Measurements from ENCODE around the gene TRIO. TPM values are rescaled to one million over a fixed set of nuclear protein-coding genes. Genes with fewer than 3 reads are reported as not detected.
A peak's percentile ranks its signal among the peaks of the same experiment; 100 is the strongest.

The TRIO gene
- total RNA-seq, 1 experiment from 2014 or later: 99.6 TPM

DNA sequence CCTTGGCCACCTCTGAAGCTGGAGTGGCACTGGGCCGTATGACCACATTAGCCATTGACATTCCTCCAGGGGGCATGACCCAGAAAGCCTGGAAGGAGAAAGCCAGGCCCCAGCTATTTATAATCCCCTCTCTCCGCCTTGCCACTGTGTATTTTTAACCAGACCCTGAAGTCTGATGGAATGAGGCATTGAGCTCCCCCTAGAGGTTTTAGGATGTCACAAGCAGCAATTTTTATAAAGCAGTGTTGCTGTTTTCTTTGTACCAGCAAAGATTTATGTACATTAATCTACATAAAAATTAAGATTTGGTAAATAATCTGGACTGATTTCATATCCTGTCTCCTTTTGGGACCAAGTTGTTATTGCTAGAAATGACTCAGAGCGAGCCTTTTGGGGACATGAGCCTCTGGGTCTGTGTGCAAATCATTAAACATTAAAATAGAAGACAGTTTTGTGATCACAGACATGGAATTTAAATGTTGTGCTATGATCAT lies 127.1 kb downstream of the TRIO start:
- peak overlapping the region; percentile 99 for H3K27ac ChIP-seq
- peaks cover 20% of the 10 kb centered on the region for H3K36me3 ChIP-seq
- no peak overlapping the region for H3K4me3 ChIP-seq
- peak; percentile 87 to 89 for DNase-seq (ENCODE audit: low read depth in 1 of 2, low spot score in 2 of 2)
- no peaks in the 10 kb centered on the region for H3K9me3 ChIP-seq (replicated peaks)
- H3K4me1 ChIP-seq (replicated peaks): peaks cover 53% of the 10 kb centered on the region
- no peaks in the 10 kb centered on the region for H3K27me3 ChIP-seq (replicated peaks)

DNA sequence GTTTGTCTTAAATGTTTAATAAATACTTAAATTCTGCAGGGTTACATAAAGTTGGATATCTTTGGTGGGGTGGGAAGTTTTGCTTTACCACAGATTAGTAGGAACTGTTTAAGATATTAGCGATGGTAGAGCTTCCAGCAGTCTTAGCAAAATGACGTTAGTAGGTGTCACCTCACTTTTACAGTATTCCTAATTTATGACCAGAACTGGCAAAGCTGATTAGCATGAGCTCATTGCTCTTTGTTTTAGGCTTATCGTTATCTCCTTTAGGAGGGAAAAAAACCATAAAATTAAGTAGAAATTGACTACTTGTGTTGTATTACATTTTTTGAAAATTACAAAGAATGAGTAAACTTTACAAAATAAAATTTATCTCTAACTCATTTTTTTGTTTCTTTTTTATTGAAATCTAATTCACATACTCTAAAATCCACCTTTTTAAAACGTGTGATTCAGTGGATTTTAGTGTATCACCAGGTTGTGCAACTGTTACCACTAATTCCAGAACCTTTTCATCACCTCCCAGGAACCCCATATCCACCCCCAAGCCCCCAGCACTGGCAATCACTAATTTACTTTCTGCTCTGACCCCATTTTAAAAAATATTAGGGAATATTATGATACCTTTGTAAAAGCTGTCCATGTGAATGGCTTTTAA lies 129.5 kb downstream of the TRIO start:
- Histone ChIP-seq H3K4me3 (no peak overlapping the region), H3K4me1 (replicated peaks) (peaks cover 32% of the 10 kb centered on the region), H3K27ac (no peak overlapping the region), H3K36me3 (peaks cover 37% of the 10 kb centered on the region), H3K27me3 (replicated peaks) (no peaks in the 10 kb centered on the region), H3K9me3 (replicated peaks) (no peaks in the 10 kb centered on the region)
- no peak for DNase-seq (ENCODE audit: low read depth in 1 of 2, low spot score in 2 of 2)

DNA sequence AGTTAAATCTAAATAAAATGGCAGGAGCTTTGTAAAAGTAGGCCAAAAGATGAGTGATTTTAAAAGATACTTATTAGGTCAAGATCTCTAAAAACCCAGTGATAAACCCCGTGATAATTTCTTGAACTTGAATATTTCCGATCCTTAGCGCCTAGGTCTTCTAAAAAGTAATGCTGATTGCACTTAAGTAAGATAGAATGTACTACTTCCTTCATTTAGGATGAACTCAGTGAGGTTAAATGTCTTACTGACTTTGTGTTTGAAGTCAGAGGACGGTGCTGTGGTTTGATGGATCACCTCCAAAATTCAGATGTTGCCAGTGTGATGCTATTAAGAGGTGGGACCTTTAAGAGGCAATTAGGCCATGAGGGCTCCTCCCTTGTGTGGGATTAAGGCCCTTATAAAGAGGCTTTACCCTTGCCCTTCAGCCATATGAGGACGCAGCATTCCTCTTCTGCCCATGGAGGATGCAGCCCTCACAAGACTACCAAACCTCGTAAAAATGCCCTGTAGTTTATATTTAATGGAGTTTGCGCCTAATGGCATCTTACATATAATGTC lies 130.1 kb downstream of the TRIO start:
- H3K27ac ChIP-seq: no peak overlapping the region
- H3K9me3 ChIP-seq (replicated peaks): no peaks in the 10 kb centered on the region
- DNase-seq (ENCODE audit: low read depth in 1 of 2, low spot score in 2 of 2): no peak
- H3K27me3 ChIP-seq (replicated peaks): no peaks in the 10 kb centered on the region
- H3K4me1 ChIP-seq (replicated peaks): peaks cover 26% of the 10 kb centered on the region
- peaks cover 37% of the 10 kb centered on the region for H3K36me3 ChIP-seq
- H3K4me3 ChIP-seq: no peak overlapping the region

- H3K27me3 ChIP-seq (replicated peaks): no peaks in the 10 kb centered on the region
- DNase-seq (ENCODE audit: low read depth in 1 of 2, low spot score in 2 of 2): no peak
- H3K36me3 ChIP-seq: peaks cover 40% of the 10 kb centered on the region
- no peak overlapping the region for H3K4me3 ChIP-seq
- no peaks in the 10 kb centered on the region for H3K9me3 ChIP-seq (replicated peaks)
- no peak overlapping the region for H3K27ac ChIP-seq
- H3K4me1 ChIP-seq (replicated peaks): no peaks in the 10 kb centered on the region
Observed at GRCh38 chr5:14276380-14276779, 133.2 kb downstream of the TRIO start.

- no peaks in the 10 kb centered on the region for H3K4me1 ChIP-seq (replicated peaks)
- peaks cover 36% of the 10 kb centered on the region for H3K36me3 ChIP-seq
- no peak overlapping the region for H3K4me3 ChIP-seq
- no peak overlapping the region for H3K27ac ChIP-seq
- H3K27me3 ChIP-seq (replicated peaks): no peaks in the 10 kb centered on the region
- no peak for DNase-seq (ENCODE audit: low read depth in 1 of 2, low spot score in 2 of 2)
- no peaks in the 10 kb centered on the region for H3K9me3 ChIP-seq (replicated peaks)
Observed at GRCh38 chr5:14277385-14278320, 134.5 kb downstream of the TRIO start.

DNA sequence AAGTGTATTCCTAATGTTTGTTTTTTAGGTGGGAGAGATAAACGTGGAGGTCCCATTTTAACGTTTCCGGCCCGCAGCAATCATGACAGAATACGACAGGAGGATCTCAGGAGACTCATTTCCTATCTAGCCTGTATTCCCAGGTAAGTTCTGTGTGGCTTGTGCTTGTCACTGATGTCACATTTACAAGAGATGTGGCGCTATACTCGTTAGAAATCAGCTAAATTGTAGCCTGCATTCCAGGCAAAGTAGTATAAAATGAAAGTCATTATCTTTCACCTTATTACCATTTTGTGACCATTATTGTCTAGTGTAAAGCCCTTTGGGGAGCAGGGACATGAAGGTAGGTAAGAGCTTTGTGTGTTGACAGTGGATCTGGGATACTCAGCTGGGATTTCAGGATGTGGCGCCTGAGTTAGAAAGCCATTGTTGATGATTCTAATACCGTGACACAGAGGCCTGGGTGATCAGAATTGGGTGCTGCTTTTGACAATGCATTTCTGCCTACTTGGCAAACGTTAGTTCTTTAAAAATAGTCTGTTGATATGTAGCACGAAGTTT lies 137.2 kb downstream of the TRIO start:
- H3K4me1 ChIP-seq (replicated peaks): no peaks in the 10 kb centered on the region
- no peak overlapping the region for H3K27ac ChIP-seq
- peaks cover 48% of the 10 kb centered on the region for H3K36me3 ChIP-seq

GRCh38 chr5:14281746-14282181 lies 138.6 kb downstream of the TRIO start:
- Histone ChIP-seq H3K9me3 (replicated peaks) (no peaks in the 10 kb centered on the region), H3K27me3 (replicated peaks) (no peaks in the 10 kb centered on the region), H3K4me3 (no peak overlapping the region), H3K36me3 (peaks cover 51% of the 10 kb centered on the region), H3K4me1 (replicated peaks) (no peaks in the 10 kb centered on the region), H3K27ac (no peak overlapping the region)
- no peak for DNase-seq (ENCODE audit: low read depth in 1 of 2, low spot score in 2 of 2)

More for the DNA sequence above, 137.2 kb downstream of the TRIO start:
- DNase-seq (ENCODE audit: low read depth in 1 of 2, low spot score in 2 of 2): no peak
- Histone ChIP-seq H3K4me3 (no peak overlapping the region), H3K27me3 (replicated peaks) (no peaks in the 10 kb centered on the region), H3K9me3 (replicated peaks) (no peaks in the 10 kb centered on the region)

- Histone ChIP-seq H3K9me3 (replicated peaks) (no peaks in the 10 kb centered on the region), H3K27me3 (replicated peaks) (no peaks in the 10 kb centered on the region), H3K4me1 (replicated peaks) (no peaks in the 10 kb centered on the region), H3K4me3 (no peak overlapping the region), H3K36me3 (peaks cover 56% of the 10 kb centered on the region), H3K27ac (no peak overlapping the region)
- no peak for DNase-seq (ENCODE audit: low read depth in 1 of 2, low spot score in 2 of 2)
Observed at GRCh38 chr5:14283139-14283538, 140.0 kb downstream of the TRIO start.

- no peaks in the 10 kb centered on the region for H3K27me3 ChIP-seq (replicated peaks)
- no peak overlapping the region for H3K4me3 ChIP-seq
- H3K27ac ChIP-seq: no peak overlapping the region
- H3K36me3 ChIP-seq: peaks cover 68% of the 10 kb centered on the region
- H3K4me1 ChIP-seq (replicated peaks): no peaks in the 10 kb centered on the region
- no peak for DNase-seq (ENCODE audit: low read depth in 1 of 2, low spot score in 2 of 2)
- no peaks in the 10 kb centered on the region for H3K9me3 ChIP-seq (replicated peaks)
Observed at GRCh38 chr5:14284392-14285148, 141.4 kb downstream of the TRIO start.

DNA sequence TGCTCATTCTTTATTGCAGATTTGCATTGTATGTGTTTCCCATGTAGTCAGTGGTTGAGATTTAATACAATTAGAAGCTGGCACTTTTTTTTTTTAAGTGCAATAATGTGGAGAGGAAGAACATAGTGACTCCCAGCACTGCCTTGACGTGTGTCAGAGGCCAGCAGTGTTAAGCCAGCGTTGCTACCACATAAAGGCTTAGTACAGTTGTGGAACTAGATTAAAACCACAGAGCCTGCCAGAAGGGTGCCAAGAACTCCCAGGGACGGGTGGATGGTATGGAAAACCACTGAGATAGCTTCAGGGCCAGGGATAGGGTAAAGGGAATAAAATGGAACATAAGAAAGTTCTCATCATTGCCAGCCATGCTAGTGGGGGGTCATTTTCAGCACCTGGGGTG lies 142.9 kb downstream of the TRIO start:
- Histone ChIP-seq H3K27ac (no peak overlapping the region), H3K27me3 (replicated peaks) (no peaks in the 10 kb centered on the region), H3K36me3 (peaks cover 68% of the 10 kb centered on the region), H3K9me3 (replicated peaks) (no peaks in the 10 kb centered on the region), H3K4me1 (replicated peaks) (no peaks in the 10 kb centered on the region), H3K4me3 (no peak overlapping the region)
- DNase-seq (ENCODE audit: low read depth in 1 of 2, low spot score in 2 of 2): no peak

DNA sequence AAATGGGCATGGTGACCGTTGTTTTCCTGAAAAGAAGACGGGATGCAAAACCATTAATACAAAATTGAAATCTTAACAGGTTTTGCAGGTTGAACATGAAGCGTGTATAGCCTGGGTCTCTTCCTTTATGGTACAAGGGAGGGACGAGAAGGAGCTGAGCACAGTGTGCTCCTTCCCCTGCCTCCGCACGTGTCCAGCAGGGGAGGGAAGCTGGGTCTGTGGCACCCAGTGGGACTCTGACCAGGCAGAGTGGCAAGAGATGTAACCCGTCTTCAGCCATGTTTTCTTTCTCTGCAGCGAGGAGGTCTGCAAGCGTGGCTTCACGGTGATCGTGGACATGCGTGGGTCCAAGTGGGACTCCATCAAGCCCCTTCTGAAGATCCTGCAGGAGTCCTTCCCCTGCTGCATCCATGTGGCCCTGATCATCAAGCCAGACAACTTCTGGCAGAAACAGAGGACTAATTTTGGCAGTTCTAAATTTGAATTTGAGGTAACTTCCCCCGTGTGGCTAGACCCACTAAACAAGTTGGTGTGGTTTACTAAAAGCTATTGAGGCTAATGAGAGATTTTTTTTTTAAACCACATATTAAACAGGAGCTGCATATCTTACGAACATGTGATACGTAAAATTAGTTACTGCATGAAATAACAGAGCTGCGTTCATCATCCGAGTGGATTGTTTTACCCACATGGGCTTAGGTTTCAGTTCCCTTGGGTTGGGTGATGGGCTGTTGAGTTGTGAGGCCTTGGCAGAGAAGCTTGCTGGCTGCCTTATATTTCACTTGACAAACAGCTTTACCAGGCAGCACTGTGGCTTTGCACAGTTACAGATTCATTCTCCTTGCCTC lies 143.7 kb downstream of the TRIO start:
- Histone ChIP-seq H3K4me1 (replicated peaks) (no peaks in the 10 kb centered on the region), H3K9me3 (replicated peaks) (no peaks in the 10 kb centered on the region), H3K36me3 (peaks cover 68% of the 10 kb centered on the region), H3K4me3 (no peak overlapping the region), H3K27ac (no peak overlapping the region), H3K27me3 (replicated peaks) (no peaks in the 10 kb centered on the region)
- DNase-seq (ENCODE audit: low read depth in 1 of 2, low spot score in 2 of 2): no peak

DNA sequence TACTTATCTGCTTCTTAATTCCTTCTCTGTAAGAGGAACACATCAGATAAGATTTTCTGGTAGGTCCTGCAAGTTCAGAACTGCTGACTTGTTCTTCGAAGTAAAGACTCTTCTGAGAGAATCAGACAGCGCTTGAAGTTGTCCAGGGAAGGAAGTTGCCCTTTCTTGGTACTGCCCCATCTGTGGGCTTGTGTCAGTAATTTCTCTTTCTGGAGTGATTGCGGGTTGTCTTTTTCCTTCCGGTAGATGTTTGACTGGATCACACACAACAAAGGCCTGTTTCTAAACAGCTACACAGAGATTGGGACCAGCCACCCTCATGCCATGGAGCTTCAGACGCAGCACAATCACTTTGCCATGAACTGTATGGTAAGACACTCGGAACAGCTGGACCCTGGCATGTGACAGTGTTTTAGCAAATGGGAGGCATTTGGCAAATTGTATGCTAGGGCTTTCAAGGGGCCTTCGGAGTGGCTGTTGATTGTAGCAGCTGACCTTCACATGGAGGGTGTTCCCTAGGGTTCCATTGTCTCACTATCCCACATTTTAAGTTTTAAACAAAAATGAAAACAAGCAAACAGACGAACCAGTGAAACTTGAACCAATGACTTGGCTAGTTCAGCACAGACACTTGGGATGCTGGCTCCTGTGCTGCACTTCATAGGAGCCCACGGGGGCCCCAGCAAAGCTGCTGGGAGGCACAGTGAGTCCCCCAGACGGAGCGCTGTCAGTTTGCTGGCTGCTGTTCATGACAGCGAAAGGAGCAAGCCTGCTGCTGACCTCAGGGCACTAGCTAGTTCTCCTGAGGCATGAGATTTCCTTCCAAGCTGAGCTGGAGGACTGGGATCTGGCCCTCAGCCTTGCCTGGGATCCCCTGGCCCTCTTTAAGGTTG lies 149.9 kb downstream of the TRIO start:
- no peaks in the 10 kb centered on the region for H3K9me3 ChIP-seq (replicated peaks)
- H3K4me1 ChIP-seq (replicated peaks): no peaks in the 10 kb centered on the region
- no peak overlapping the region for H3K27ac ChIP-seq
- DNase-seq (ENCODE audit: low read depth in 1 of 2, low spot score in 2 of 2): no peak
- no peaks in the 10 kb centered on the region for H3K27me3 ChIP-seq (replicated peaks)
- H3K36me3 ChIP-seq: peaks cover 84% of the 10 kb centered on the region
- no peak overlapping the region for H3K4me3 ChIP-seq
